K562 (cell line): ENCODE data around the gene STIL. TPM values are rescaled to one million over a fixed set of nuclear protein-coding genes. Genes with fewer than 3 reads are reported as not detected.

Experiments
- CSDE1 ChIP-seq, 2 experiments: fragments of 450-650 bp; IDR thresholded peaks; 2 replicates each; pipeline ENCODE4 v1.6.1; 2016; ENCODE audit warnings: mild to moderate bottlenecking in 1 of 2
- KDM1A ChIP-seq, 2 experiments: fragments of 450-650 bp; IDR thresholded peaks; 2 replicates each; pipeline ENCODE4 v1.6.1; 2016; ENCODE audit warnings: mild to moderate bottlenecking in 2 of 2
- RFX7 ChIP-seq: fragments of 250-450 bp; sonication (Bioruptor Pico); IDR thresholded peaks from 2 replicates; pipeline ENCODE4 v1.5.1; 2021; ENCODE audit warnings: mild to moderate bottlenecking
- TAF1 ChIP-seq: IDR thresholded peaks from 2 replicates; pipeline ENCODE4 v1.6.1; 2011; ENCODE audit warnings: mild to moderate bottlenecking, low read length, moderate library complexity; ENCODE audit not compliant: insufficient read depth, control insufficient read depth, severe bottlenecking; ENCODE audit errors: extremely low read depth
- ZZZ3 ChIP-seq: fragments of 450-650 bp; IDR thresholded peaks from 2 replicates; pipeline ENCODE4 v1.6.1; 2016; ENCODE audit warnings: antibody characterized with exemption, mild to moderate bottlenecking, moderate library complexity
- polyA plus RNA-seq, 8 experiments: library from polyadenylated mRNA; depleted of rRNA in 4 of 8; stranded (reverse) in 5 of 8; unstranded in 3 of 8; fragments of >200 nt; fragmentation: Nextera tagmentation in 2 of 8; fragmentation: Illumina TruSeq in 1 of 8; extraction: Ambion mirVana in 2 of 8; extraction: Trizol in 1 of 8; gene quantifications; 2 replicates each; pipeline versions ENCODE4 v1.2.1 to v1.2.3, GENCODE V29; 2011 to 2014; ENCODE audit warnings: inconsistent platforms in 1 of 8, missing spikeins in 1 of 8
- total RNA-seq, 7 experiments: library from RNA; depleted of rRNA in 6 of 7; stranded (reverse); fragments of >200 nt in 6 of 7; fragmentation: Illumina TruSeq in 2 of 7; extraction: Trizol in 2 of 7; gene quantifications; 2 replicates each; pipeline versions ENCODE4 v1.2.1 to v1.2.3, GENCODE V29; 2011 to 2021; ENCODE audit warnings: low replicate concordance in 1 of 7
- TF ChIP-seq, protein P1 (sequence below): sonication (generic); formaldehyde crosslinking; IDR thresholded peaks from 2 replicates; pipeline ENCODE4 v1.8.1; 2023; ENCODE audit warnings: mild to moderate bottlenecking, missing genetic modification reagents
- TF ChIP-seq, protein P2 (sequence below), 2 experiments: fragments of 450-650 bp; formaldehyde crosslinking in 1 of 2; IDR thresholded peaks; 2 replicates each; pipeline versions ENCODE4 v1.4.0 to v1.6.1; 2014 to 2020; ENCODE audit warnings: mild to moderate bottlenecking in 2 of 2, borderline replicate concordance in 1 of 2, low read depth in 1 of 2
- TF ChIP-seq, protein P3 (sequence below), 2 experiments: fragments of 150-350 bp in 1 of 2; IDR thresholded peaks; 2 replicates each; pipeline ENCODE4 v1.6.1; 2012 to 2016; ENCODE audit warnings: low read depth in 2 of 2, low read length in 2 of 2, mild to moderate bottlenecking in 1 of 2, moderate library complexity in 1 of 2
- TF ChIP-seq, protein P4 (sequence below): fragments of 450-650 bp; IDR thresholded peaks from 2 replicates; pipeline ENCODE4 v1.6.1; 2017; ENCODE audit warnings: antibody characterized with exemption

Gene STIL
- total and polyA plus RNA-seq, 9 of the 15 experiments (the other 6 are each of a cell fraction or from before 2014, with no cell fraction given) = 10.5 to 77.4 (median 39.6) TPM

DNA sequence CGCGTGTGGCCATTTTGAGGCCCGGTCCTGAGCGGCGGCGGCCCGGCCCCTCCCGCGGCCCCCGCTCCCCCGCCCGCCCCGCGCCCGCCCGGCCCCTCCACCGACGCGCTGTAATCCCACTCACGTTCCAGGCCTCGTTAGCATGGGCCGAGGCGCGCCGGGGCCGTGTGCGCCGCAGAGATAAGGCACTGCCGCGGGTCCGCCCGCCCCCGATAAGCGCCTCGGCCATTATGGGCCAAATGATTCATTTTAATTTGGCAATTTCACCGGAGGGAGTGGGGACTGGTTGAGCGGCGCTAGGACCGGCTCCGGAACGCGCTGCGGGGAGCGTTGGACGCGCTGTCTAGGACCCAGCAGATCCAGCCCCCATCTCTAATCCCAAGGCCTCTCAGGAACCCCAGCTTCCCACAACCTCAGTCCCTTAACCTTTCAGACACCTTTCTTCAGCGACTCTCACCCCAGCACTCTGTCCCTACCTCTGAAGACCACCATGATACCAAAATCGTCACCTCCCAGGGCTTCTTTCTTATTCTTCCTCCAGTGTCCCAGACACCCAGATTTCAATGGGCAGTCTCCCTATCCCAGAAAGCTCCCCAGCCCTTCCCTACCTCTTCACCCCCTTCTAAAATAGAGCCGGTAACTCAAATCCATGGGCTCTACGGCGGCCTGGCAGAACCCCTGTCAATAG lies 81.6 kb downstream of the STIL start, which contains the start of gene TAL1 (continued):
- TF ChIP-seq, protein P1, sequence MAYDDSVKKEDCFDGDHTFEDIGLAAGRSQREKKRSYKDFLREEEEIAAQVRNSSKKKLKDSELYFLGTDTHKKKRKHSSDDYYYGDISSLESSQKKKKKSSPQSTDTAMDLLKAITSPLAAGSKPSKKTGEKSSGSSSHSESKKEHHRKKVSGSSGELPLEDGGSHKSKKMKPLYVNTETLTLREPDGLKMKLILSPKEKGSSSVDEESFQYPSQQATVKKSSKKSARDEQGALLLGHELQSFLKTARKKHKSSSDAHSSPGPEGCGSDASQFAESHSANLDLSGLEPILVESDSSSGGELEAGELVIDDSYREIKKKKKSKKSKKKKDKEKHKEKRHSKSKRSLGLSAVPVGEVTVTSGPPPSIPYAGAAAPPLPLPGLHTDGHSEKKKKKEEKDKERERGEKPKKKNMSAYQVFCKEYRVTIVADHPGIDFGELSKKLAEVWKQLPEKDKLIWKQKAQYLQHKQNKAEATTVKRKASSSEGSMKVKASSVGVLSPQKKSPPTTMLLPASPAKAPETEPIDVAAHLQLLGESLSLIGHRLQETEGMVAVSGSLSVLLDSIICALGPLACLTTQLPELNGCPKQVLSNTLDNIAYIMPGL (CRISPR knock-in tag) = no peak
- peak; percentile 76 for TF ChIP-seq TAF1
- TF ChIP-seq, protein P2, sequence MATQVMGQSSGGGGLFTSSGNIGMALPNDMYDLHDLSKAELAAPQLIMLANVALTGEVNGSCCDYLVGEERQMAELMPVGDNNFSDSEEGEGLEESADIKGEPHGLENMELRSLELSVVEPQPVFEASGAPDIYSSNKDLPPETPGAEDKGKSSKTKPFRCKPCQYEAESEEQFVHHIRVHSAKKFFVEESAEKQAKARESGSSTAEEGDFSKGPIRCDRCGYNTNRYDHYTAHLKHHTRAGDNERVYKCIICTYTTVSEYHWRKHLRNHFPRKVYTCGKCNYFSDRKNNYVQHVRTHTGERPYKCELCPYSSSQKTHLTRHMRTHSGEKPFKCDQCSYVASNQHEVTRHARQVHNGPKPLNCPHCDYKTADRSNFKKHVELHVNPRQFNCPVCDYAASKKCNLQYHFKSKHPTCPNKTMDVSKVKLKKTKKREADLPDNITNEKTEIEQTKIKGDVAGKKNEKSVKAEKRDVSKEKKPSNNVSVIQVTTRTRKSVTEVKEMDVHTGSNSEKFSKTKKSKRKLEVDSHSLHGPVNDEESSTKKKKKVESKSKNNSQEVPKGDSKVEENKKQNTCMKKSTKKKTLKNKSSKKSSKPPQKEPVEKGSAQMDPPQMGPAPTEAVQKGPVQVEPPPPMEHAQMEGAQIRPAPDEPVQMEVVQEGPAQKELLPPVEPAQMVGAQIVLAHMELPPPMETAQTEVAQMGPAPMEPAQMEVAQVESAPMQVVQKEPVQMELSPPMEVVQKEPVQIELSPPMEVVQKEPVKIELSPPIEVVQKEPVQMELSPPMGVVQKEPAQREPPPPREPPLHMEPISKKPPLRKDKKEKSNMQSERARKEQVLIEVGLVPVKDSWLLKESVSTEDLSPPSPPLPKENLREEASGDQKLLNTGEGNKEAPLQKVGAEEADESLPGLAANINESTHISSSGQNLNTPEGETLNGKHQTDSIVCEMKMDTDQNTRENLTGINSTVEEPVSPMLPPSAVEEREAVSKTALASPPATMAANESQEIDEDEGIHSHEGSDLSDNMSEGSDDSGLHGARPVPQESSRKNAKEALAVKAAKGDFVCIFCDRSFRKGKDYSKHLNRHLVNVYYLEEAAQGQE (IDR thresholded peaks at IDR 0.05; ENCODE audit: borderline replicate concordance) = peak; percentile 51
- TF ChIP-seq, protein P2 (CRISPR knock-in tag; IDR thresholded peaks at IDR 0.05; ENCODE audit: low read depth) = no peak
- no peak for TF ChIP-seq RFX7 (CRISPR knock-in tag)
- TF ChIP-seq CSDE1 (IDR thresholded peaks at IDR 0.05) = no peak
- TF ChIP-seq KDM1A (IDR thresholded peaks at IDR 0.05) = peak; percentile 92 to 97
- no peak for TF ChIP-seq ZZZ3
- TF ChIP-seq, protein P3, sequence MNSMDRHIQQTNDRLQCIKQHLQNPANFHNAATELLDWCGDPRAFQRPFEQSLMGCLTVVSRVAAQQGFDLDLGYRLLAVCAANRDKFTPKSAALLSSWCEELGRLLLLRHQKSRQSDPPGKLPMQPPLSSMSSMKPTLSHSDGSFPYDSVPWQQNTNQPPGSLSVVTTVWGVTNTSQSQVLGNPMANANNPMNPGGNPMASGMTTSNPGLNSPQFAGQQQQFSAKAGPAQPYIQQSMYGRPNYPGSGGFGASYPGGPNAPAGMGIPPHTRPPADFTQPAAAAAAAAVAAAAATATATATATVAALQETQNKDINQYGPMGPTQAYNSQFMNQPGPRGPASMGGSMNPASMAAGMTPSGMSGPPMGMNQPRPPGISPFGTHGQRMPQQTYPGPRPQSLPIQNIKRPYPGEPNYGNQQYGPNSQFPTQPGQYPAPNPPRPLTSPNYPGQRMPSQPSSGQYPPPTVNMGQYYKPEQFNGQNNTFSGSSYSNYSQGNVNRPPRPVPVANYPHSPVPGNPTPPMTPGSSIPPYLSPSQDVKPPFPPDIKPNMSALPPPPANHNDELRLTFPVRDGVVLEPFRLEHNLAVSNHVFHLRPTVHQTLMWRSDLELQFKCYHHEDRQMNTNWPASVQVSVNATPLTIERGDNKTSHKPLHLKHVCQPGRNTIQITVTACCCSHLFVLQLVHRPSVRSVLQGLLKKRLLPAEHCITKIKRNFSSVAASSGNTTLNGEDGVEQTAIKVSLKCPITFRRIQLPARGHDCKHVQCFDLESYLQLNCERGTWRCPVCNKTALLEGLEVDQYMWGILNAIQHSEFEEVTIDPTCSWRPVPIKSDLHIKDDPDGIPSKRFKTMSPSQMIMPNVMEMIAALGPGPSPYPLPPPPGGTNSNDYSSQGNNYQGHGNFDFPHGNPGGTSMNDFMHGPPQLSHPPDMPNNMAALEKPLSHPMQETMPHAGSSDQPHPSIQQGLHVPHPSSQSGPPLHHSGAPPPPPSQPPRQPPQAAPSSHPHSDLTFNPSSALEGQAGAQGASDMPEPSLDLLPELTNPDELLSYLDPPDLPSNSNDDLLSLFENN (IDR thresholded peaks at IDR 0.05; ENCODE audit: low read depth in 2 of 2, low read length in 2 of 2) = peak in 1 of 2 experiments; percentile 99; a peak in 2 of 4 replicates
- TF ChIP-seq, protein P4, sequence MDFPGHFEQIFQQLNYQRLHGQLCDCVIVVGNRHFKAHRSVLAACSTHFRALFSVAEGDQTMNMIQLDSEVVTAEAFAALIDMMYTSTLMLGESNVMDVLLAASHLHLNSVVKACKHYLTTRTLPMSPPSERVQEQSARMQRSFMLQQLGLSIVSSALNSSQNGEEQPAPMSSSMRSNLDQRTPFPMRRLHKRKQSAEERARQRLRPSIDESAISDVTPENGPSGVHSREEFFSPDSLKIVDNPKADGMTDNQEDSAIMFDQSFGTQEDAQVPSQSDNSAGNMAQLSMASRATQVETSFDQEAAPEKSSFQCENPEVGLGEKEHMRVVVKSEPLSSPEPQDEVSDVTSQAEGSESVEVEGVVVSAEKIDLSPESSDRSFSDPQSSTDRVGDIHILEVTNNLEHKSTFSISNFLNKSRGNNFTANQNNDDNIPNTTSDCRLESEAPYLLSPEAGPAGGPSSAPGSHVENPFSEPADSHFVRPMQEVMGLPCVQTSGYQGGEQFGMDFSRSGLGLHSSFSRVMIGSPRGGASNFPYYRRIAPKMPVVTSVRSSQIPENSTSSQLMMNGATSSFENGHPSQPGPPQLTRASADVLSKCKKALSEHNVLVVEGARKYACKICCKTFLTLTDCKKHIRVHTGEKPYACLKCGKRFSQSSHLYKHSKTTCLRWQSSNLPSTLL = no peak
